ENCODE results near the gene FBXW8. TPM values are rescaled to one million over a fixed set of nuclear protein-coding genes. Genes with fewer than 3 reads are reported as not detected.

The FBXW8 gene
- total RNA-seq, 2 experiments from 2014 or later, result 5.7 to 6.1 TPM

- intact Hi-C loops (cut with DNase I, micrococcal nuclease), result no loop called here
- H3K27ac Mint-ChIP-seq, result no peak overlapping the region
- H3K36me3 Mint-ChIP-seq (ENCODE audit: low read depth), result peaks cover 2% of the 10 kb centered on the region
- ATAC-seq (no peak), DNase-seq (no peak)
- no peak overlapping the region for H3K4me3 Mint-ChIP-seq
- peaks cover 6% of the 10 kb centered on the region for H3K4me1 Mint-ChIP-seq
- ChIA-PET POLR2A (no interaction called here), CTCF (interaction anchor here (0.7 to 0.8 kb wide), 2 partner anchors 9 to 13 kb away, joined by 3 read pairs; no protein-coding TSS in a partner anchor)
- H3K9me3 Mint-ChIP-seq (ENCODE audit: low read depth), result no peaks in the 10 kb centered on the region
- no peaks in the 10 kb centered on the region for H3K27me3 Mint-ChIP-seq
Observed at GRCh38 chr12:116978791-116979508, 68.2 kb downstream of the FBXW8 start.

- CTCF ChIA-PET, result no interaction called here
- Mint-ChIP-seq H3K27me3 (no peaks in the 10 kb centered on the region), H3K27ac (no peak overlapping the region), H3K4me3 (no peak overlapping the region), H3K36me3 (ENCODE audit: low read depth) (peaks cover 2% of the 10 kb centered on the region), H3K9me3 (ENCODE audit: low read depth) (no peaks in the 10 kb centered on the region), H3K4me1 (peaks cover 6% of the 10 kb centered on the region)
- intact Hi-C loops (cut with DNase I, micrococcal nuclease), result no loop called here
- ATAC-seq (no peak), DNase-seq (no peak)
- POLR2A ChIA-PET, result no interaction called here
Observed at GRCh38 chr12:116980083-116980482, 69.3 kb downstream of the FBXW8 start.

- CTCF ChIA-PET, result interaction anchor here (0.7 kb wide), 1 partner anchor 310 kb away, joined by 3 read pairs; no protein-coding TSS in a partner anchor
- Mint-ChIP-seq H3K4me3 (no peak overlapping the region), H3K4me1 (peaks cover 6% of the 10 kb centered on the region), H3K36me3 (ENCODE audit: low read depth) (peaks cover 2% of the 10 kb centered on the region), H3K27me3 (no peaks in the 10 kb centered on the region), H3K27ac (no peak overlapping the region), H3K9me3 (ENCODE audit: low read depth) (no peaks in the 10 kb centered on the region)
- no peak for DNase-seq
- POLR2A ChIA-PET, result no interaction called here
- intact Hi-C loops (cut with DNase I, micrococcal nuclease), result no loop called here
- no peak for ATAC-seq
Observed at GRCh38 chr12:116982791-116983411, 72.2 kb downstream of the FBXW8 start.

GRCh38 chr12:116984098-116984497 is 73.3 kb downstream of the FBXW8 start:
- ATAC-seq, result no peak
- ChIA-PET CTCF (no interaction called here), POLR2A (no interaction called here)
- Mint-ChIP-seq H3K27ac (no peak overlapping the region), H3K36me3 (ENCODE audit: low read depth) (peaks cover 6% of the 10 kb centered on the region), H3K4me1 (peaks cover 6% of the 10 kb centered on the region), H3K27me3 (no peaks in the 10 kb centered on the region), H3K4me3 (no peak overlapping the region), H3K9me3 (ENCODE audit: low read depth) (no peaks in the 10 kb centered on the region)
- intact Hi-C loops (cut with DNase I, micrococcal nuclease), result no loop called here
- no peak for DNase-seq

- ATAC-seq (no peak), DNase-seq (no peak)
- peaks cover 16% of the 10 kb centered on the region for H3K36me3 Mint-ChIP-seq (ENCODE audit: low read depth)
- no peak overlapping the region for H3K4me3 Mint-ChIP-seq
- CTCF ChIA-PET, result no interaction called here
- H3K27ac Mint-ChIP-seq, result no peak overlapping the region
- POLR2A ChIA-PET, result no interaction called here
- H3K4me1 Mint-ChIP-seq, result no peaks in the 10 kb centered on the region
- no peaks in the 10 kb centered on the region for H3K27me3 Mint-ChIP-seq
- no peaks in the 10 kb centered on the region for H3K9me3 Mint-ChIP-seq (ENCODE audit: low read depth)
- intact Hi-C loops (cut with DNase I, micrococcal nuclease), result no loop called here
Observed at GRCh38 chr12:116990329-116990728, 79.6 kb downstream of the FBXW8 start.

GRCh38 chr12:116990971-116991966 is 80.5 kb downstream of the FBXW8 start:
- Mint-ChIP-seq H3K36me3 (ENCODE audit: low read depth) (peaks cover 16% of the 10 kb centered on the region), H3K4me3 (no peak overlapping the region), H3K4me1 (no peaks in the 10 kb centered on the region), H3K27ac (no peak overlapping the region), H3K9me3 (ENCODE audit: low read depth) (no peaks in the 10 kb centered on the region), H3K27me3 (no peaks in the 10 kb centered on the region)
- intact Hi-C loops (cut with DNase I, micrococcal nuclease), result no loop called here
- POLR2A ChIA-PET, result interaction anchor here (0.5 to 0.6 kb wide), 2 partner anchors 82 to 346 kb away, joined by 3 read pairs; no protein-coding TSS in a partner anchor
- ATAC-seq, result no peak
- CTCF ChIA-PET, result interaction anchor here (0.6 to 1.2 kb wide), 5 partner anchors 10 to 1321 kb away, joined by 3 read pairs; no protein-coding TSS in a partner anchor
- no peak for DNase-seq

GRCh38 chr12:116996093-116996492 is 85.3 kb downstream of the FBXW8 start:
- ATAC-seq (no peak), DNase-seq (no peak)
- H3K4me1 Mint-ChIP-seq, result no peaks in the 10 kb centered on the region
- no peaks in the 10 kb centered on the region for H3K27me3 Mint-ChIP-seq
- H3K27ac Mint-ChIP-seq, result no peak overlapping the region
- ChIA-PET POLR2A (no interaction called here), CTCF (no interaction called here)
- H3K4me3 Mint-ChIP-seq, result no peak overlapping the region
- intact Hi-C loops (cut with DNase I, micrococcal nuclease), result no loop called here
- peaks cover 5% of the 10 kb centered on the region for H3K36me3 Mint-ChIP-seq (ENCODE audit: low read depth)
- H3K9me3 Mint-ChIP-seq (ENCODE audit: low read depth), result no peaks in the 10 kb centered on the region

GRCh38 chr12:116996621-116997020 is 85.9 kb downstream of the FBXW8 start:
- Mint-ChIP-seq H3K27ac (no peak overlapping the region), H3K4me3 (no peak overlapping the region), H3K4me1 (no peaks in the 10 kb centered on the region), H3K27me3 (no peaks in the 10 kb centered on the region), H3K36me3 (ENCODE audit: low read depth) (peaks cover 3% of the 10 kb centered on the region), H3K9me3 (ENCODE audit: low read depth) (no peaks in the 10 kb centered on the region)
- ChIA-PET CTCF (no interaction called here), POLR2A (no interaction called here)
- intact Hi-C loops (cut with DNase I, micrococcal nuclease), result no loop called here
- DNase-seq (no peak), ATAC-seq (no peak)

- Mint-ChIP-seq H3K27me3 (no peaks in the 10 kb centered on the region), H3K9me3 (ENCODE audit: low read depth) (no peaks in the 10 kb centered on the region), H3K36me3 (ENCODE audit: low read depth) (peaks cover 3% of the 10 kb centered on the region), H3K4me1 (no peaks in the 10 kb centered on the region), H3K27ac (no peak overlapping the region), H3K4me3 (no peak overlapping the region)
- ChIA-PET POLR2A (no interaction called here), CTCF (interaction anchor here (0.6 kb wide), 1 partner anchor 172 kb away, joined by 3 read pairs; no protein-coding TSS in a partner anchor)
- intact Hi-C loops (cut with DNase I, micrococcal nuclease), result no loop called here
- ATAC-seq (no peak), DNase-seq (no peak)
Observed at GRCh38 chr12:116999066-116999465, 88.3 kb downstream of the FBXW8 start.

- H3K9me3 Mint-ChIP-seq (ENCODE audit: low read depth), result no peaks in the 10 kb centered on the region
- ATAC-seq (no peak), DNase-seq (no peak)
- CTCF ChIA-PET, result interaction anchor here (1.1 to 1.3 kb wide), 2 partner anchors 35 to 588 kb away, joined by 3 read pairs; no protein-coding TSS in a partner anchor
- intact Hi-C loops (cut with DNase I, micrococcal nuclease), result no loop called here
- H3K4me1 Mint-ChIP-seq, result no peaks in the 10 kb centered on the region
- POLR2A ChIA-PET, result no interaction called here
- H3K36me3 Mint-ChIP-seq (ENCODE audit: low read depth), result peaks cover 9% of the 10 kb centered on the region
- H3K27ac Mint-ChIP-seq, result no peak overlapping the region
- no peaks in the 10 kb centered on the region for H3K27me3 Mint-ChIP-seq
- no peak overlapping the region for H3K4me3 Mint-ChIP-seq
Observed at GRCh38 chr12:117000316-117000715, 89.6 kb downstream of the FBXW8 start.

GRCh38 chr12:117002051-117002817 is 91.5 kb downstream of the FBXW8 start:
- ATAC-seq, result no peak
- Mint-ChIP-seq H3K27ac (no peak overlapping the region), H3K4me3 (no peak overlapping the region), H3K36me3 (ENCODE audit: low read depth) (peaks cover 13% of the 10 kb centered on the region), H3K9me3 (ENCODE audit: low read depth) (no peaks in the 10 kb centered on the region), H3K27me3 (no peaks in the 10 kb centered on the region), H3K4me1 (no peaks in the 10 kb centered on the region)
- POLR2A ChIA-PET, result no interaction called here
- intact Hi-C loops (cut with DNase I, micrococcal nuclease), result no loop called here
- no peak for DNase-seq
- CTCF ChIA-PET, result no interaction called here
